ENCODE data around the gene BCL2L2. TPM values are rescaled to one million over a fixed set of nuclear protein-coding genes. Genes with fewer than 3 reads are reported as not detected.

The BCL2L2 gene, protein sequence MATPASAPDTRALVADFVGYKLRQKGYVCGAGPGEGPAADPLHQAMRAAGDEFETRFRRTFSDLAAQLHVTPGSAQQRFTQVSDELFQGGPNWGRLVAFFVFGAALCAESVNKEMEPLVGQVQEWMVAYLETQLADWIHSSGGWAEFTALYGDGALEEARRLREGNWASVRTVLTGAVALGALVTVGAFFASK
- total RNA-seq, result 13.5 and 15.5 TPM in 2 replicates

DNA sequence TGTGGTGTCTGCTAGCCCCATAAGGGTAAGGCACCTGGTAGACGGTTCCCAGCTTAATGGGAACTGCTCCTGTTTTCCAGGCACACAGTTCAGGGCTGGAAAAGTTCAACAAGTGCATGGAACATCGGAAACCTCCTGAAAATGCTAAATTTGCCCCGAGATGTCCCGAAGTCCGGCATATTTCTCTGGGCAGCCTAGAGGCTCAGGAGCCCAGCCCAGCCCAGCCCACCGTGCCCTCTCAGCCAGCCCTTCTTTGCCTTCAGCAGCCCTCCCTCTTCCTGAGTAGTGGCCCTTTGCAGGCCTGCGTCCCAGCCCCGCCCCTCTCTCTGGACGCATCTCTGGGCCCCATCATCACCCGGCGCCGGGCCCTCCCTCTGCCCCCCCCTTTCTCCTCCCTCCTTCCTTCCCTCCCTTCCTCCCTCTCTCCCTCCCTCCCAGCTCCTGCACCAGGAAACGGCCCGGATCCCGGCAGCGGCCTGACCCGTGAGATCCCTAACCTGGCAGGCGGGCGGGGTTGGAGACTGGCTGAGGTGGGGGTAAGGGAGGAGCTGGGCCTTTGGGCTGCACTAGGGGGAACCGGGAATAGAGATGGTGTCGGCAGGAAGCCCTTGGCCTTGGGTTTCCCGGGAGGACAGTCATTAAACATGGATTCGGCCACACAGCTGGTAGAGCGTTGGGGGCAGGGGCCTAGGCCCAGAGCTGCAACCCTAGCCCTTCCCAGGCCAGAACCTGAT, at the start of gene BCL2L2:
BCL2L2 (plus strand) TSS at position 422 of the 734 bp plus-strand sequence. CDS start 935 bp downstream, outside the sequence.

DNA sequence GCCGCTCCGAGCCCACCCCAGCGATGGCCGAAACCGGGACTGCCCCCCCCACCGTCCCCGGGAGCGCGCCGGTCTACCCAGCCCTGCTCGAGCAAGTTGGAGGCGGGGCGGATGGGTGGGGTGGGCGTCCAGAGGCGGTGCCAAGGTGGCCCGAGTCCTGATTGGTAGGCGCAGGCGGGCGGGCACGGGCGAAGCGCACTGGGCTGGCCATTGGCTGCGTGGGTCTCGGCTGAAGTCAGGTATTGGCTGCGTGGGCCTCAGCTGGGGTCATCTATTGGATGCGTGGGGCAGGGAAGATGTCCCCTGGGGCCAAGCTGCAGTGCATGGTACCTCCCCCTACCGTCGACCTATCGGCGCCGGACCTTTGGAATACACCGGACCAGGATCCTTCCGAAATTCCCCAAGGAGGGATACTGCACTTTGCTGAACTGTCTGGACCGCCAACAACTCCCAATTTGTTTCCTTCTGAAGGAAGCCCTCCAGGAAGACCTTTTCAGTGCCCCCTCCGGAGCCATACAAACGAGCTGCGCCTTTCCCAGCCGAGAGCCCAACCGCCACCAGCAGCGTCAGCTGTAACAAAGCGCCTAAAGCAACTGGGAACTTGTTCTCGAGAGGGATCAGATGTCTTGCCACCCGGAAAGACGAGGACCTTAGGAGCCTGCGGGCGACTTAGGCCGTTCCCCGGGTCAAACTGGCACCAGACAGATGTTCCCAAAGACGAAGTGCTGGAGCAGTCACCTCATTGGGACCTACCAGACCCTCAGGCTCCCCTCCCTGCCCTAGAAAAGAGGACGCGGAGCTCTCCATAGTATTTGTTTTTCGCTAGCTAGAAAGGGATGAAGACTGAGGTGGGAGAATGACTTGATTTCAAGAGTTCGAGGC, 20.4 kb upstream of the BCL2L2 start, which contains the start of gene HOMEZ:
HOMEZ (minus strand) TSS at position 113 of the 882 bp plus-strand sequence. CDS start 180 bp downstream, outside the sequence.

DNA sequence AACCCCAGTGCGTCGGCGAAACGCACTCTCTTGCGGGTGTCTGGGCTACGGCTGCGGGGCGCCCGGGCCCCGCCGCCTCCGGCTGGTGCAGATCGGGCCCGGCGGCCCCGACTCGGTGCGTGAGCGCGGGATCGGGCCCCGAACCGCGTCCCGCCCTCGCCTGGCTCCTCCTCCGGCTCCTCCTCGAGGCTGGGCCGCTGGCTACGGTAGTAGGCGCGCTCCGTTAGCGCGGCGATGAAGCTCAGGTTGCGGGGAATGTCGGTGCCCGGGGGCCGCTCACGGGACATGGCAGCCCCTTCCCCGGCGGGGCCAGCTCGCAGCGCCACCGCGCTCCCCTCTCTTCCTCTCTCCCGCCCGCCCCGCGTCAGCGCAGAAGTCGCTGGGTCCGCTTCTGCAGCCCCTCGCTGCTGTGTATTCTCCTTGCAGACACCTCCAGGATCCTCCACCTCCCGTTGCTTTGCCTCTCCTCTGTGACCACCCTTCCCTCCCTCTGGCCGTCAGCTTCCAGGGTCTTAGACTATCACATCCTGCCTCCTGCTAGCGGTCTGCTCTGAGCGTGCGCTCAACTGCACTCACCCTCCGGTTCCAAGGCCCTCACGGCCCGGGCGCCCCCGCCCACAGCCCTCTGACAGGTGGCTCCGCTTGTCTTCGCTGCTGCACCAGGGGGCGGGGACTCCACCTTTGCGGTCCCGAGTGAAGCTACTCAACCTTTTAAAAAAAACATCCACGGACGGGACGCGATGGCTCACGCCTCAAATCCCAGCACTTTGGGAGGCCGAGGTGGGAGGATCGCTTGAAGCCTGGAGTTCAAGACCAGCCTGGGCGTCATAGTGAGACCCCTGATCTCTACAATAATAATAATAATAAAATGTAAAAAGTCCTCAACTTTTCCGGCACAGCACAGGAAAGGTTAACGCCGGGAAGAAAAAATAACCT, 4.1 kb upstream of the BCL2L2 start, which contains the start of gene PPP1R3E:
PPP1R3E (minus strand) TSS at position 570 of the 936 bp plus-strand sequence; CDS start at position 287, 283 bp downstream.

DNA sequence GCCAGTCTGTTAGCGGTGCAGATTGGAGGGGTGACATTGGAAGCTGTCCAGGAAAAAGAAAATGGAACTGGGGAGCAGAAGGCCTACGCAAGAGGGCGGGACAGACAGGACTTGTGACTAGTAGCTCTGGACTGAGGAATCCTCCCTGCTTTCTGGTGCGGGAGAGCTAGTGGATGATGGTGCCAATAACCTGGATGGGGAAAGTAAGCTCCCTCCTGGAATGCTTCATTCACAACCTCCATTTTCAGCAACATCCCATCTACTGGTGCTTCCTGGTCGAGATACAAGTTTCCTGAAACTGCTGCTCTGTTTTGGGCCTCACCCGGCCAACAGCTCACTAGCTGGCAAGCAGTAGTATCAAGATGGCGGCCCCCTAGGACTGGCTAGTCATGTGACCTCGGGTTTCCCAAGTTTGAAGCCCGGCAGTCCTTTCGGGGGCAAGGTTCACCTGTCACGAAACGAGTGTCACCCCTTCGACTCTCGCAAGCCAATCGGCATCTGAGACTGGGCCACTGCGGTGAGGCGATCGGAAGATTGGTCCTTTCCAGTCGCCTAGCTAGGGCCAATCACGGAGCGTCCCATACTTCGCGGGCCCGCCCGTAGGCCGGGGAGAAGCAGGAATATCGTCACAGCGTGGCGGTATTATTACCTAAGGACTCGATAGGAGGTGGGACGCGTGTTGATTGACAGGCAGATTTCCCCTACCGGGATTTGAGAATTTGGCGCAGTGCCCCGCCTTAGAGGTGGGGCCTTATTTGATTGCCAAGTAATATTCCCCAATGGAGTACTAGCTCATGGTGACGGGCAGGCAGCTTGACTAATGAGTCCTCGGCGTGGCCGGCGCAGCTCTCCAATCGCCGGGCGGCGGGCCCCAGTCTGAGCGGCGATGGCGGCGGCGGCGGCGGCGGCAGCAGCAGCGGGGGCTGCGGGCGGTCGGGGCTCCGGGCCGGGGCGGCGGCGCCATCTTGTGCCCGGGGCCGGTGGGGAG, 14.2 kb downstream of the BCL2L2 start, which contains the start of gene PABPN1:
PABPN1 (plus strand) TSS at position 874 of the 988 bp plus-strand sequence; CDS start at position 887, 13 bp downstream.

DNA sequence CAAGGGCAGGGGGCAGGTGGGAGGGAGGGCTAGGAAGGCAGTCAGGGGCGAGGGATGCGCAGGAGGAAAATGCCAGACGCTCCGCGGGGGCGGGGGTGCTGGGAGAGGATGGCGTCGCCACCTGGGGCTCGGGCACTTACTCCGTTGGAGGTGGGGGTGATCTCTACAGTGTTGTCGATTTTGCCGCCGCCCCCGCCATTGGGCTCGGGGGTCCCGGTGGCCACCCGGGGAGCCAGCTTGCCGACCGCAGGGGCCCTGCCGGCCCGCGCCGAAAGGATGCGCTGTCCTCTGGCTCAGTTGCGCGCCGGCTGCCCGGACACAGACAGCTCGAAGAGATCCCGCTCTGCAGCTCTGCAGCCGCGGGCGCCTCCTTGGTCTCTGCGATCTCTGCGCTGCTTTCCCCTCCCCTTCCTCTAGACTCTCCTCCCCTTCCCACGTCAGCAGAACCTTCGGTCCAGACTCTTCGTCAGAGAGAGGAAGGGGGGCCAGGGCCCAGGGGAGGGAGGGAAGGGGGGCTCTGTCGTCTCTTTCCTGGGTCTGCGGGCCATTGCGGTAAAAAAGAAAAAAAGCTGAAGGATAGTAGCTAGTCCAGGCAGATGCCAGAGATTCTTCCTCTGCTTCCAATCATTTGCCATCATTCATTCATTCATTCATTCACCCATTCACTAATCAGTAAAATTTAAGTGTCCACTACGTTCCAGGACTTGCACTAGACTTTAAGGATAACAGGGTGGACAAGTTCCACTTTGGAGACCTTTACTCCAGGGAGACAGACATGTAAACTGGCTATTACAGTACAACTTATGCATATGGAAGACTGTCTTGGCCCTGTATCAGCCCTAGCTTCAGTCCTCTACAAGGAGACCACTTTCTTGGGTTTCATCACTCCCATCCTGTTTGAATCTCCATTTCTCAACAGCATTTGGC, 46.1 kb downstream of the BCL2L2 start, which contains the start of gene SLC22A17:
SLC22A17 (minus strand) TSS at position 382 of the 927 bp plus-strand sequence.

Other genes with a start within 250 kb of the BCL2L2 start
- 11.1 and 13.8 TPM in 2 replicates for gene CDH24, start 249.3 kb upstream of the BCL2L2 start, total RNA-seq
- gene ACIN1, start 211.7 kb upstream of the BCL2L2 start, total RNA-seq, result 55.4 and 55.8 TPM in 2 replicates
- 44.7 and 47.3 TPM in 2 replicates for gene C14orf119, start 211.3 kb upstream of the BCL2L2 start, total RNA-seq
- not detected in 2 replicates for gene CIROP, start 201.8 kb upstream of the BCL2L2 start, total RNA-seq
- gene CEBPE, start 187.6 kb upstream of the BCL2L2 start, total RNA-seq, result not detected in 2 replicates
- gene SLC7A8, start 123.2 kb upstream of the BCL2L2 start, total RNA-seq, result 0.98 and 7.2 TPM in 2 replicates
- gene RNF212B, start 68.9 kb upstream of the BCL2L2 start, total RNA-seq, result not detected in 2 replicates
- gene HOMEZ, start 20.7 kb upstream of the BCL2L2 start, total RNA-seq, result 9.1 and 11.1 TPM in 2 replicates
- 0.98 and 3.2 TPM in 2 replicates for gene PPP1R3E, start 4.0 kb upstream of the BCL2L2 start, total RNA-seq
- gene PABPN1, start 14.6 kb downstream of the BCL2L2 start, total RNA-seq, result 58.4 and 59.0 TPM in 2 replicates
- gene SLC22A17, start 46.1 kb downstream of the BCL2L2 start, total RNA-seq, result 16.9 and 34.9 TPM in 2 replicates
- 10.4 and 14.7 TPM in 2 replicates for gene EFS, start 58.3 kb downstream of the BCL2L2 start, total RNA-seq
- gene IL25, start 66.0 kb downstream of the BCL2L2 start, total RNA-seq, result not detected in 2 replicates
- gene CMTM5, start 70.2 kb downstream of the BCL2L2 start, total RNA-seq, result 0.25 TPM in 1 of 2 replicates, not detected in the other
- not detected in 2 replicates for gene MYH6, start 101.4 kb downstream of the BCL2L2 start, total RNA-seq
- not detected in 2 replicates for gene MYH7, start 128.8 kb downstream of the BCL2L2 start, total RNA-seq
- gene NGDN, start 162.9 kb downstream of the BCL2L2 start, total RNA-seq, result 32.5 and 46.3 TPM in 2 replicates
- gene ZFHX2, start 244.9 kb downstream of the BCL2L2 start, total RNA-seq, result 0.49 and 1.6 TPM in 2 replicates
- 8.4 and 9.8 TPM in 2 replicates for gene THTPA, start 249.4 kb downstream of the BCL2L2 start, total RNA-seq

Measured in mesangial cell (primary cell).